Activated T-helper 9 cell treated with anti-CD3 and anti-CD28 coated beads, Interleukin-2, amount 50 U/mL, for 16 hours (primary cell): ENCODE measurements around the gene OTULIN.

Experiments used
- DNase-seq: peaks from one replicate; pipeline ENCODE4 v3.0.0-alpha.2; 2020; ENCODE audit warnings: low read depth

The OTULIN gene

GRCh38 chr5:14668181-14668591 lies 3.7 kb downstream of the OTULIN start:
- DNase-seq, result peak; percentile 28

GRCh38 chr5:14669415-14669814 lies 4.9 kb downstream of the OTULIN start:
- no peak for DNase-seq

GRCh38 chr5:14669975-14670374 lies 5.5 kb downstream of the OTULIN start:
- DNase-seq, result no peak

GRCh38 chr5:14671414-14671813 lies 6.9 kb downstream of the OTULIN start:
- DNase-seq, result no peak

- no peak for DNase-seq
Measured at GRCh38 chr5:14672082-14672481, 7.6 kb downstream of the OTULIN start.

- DNase-seq, result no peak
Measured at GRCh38 chr5:14672484-14673394, 8.2 kb downstream of the OTULIN start.

GRCh38 chr5:14673443-14673842 lies 8.9 kb downstream of the OTULIN start:
- no peak for DNase-seq

GRCh38 chr5:14674983-14675854 lies 10.7 kb downstream of the OTULIN start:
- no peak for DNase-seq

- DNase-seq, result no peak
Measured at GRCh38 chr5:14675865-14676300, 11.4 kb downstream of the OTULIN start.

- no peak for DNase-seq
Measured at GRCh38 chr5:14676320-14676719, 11.8 kb downstream of the OTULIN start.

- DNase-seq, result no peak
Measured at GRCh38 chr5:14678773-14679334, 14.3 kb downstream of the OTULIN start.

- DNase-seq, result no peak
Measured at GRCh38 chr5:14679595-14679994, 15.1 kb downstream of the OTULIN start.

- DNase-seq, result no peak
Measured at GRCh38 chr5:14681236-14681752, 16.8 kb downstream of the OTULIN start.

GRCh38 chr5:14683906-14684455 lies 19.5 kb downstream of the OTULIN start:
- no peak for DNase-seq

GRCh38 chr5:14684757-14685156 lies 20.2 kb downstream of the OTULIN start:
- DNase-seq, result no peak

- DNase-seq, result peak; percentile 31
Measured at GRCh38 chr5:14685757-14686156, 21.2 kb downstream of the OTULIN start.

- no peak for DNase-seq
Measured at GRCh38 chr5:14686517-14686916, 22.0 kb downstream of the OTULIN start.

- no peak for DNase-seq
Measured at GRCh38 chr5:14687023-14687665, 22.6 kb downstream of the OTULIN start.

- DNase-seq, result no peak
Measured at GRCh38 chr5:14693070-14693469, 28.6 kb downstream of the OTULIN start.

GRCh38 chr5:14695152-14695551 lies 30.6 kb downstream of the OTULIN start:
- no peak for DNase-seq

- DNase-seq, result no peak
Measured at GRCh38 chr5:14696057-14696456, 31.5 kb downstream of the OTULIN start.
